HG03457 (cell line): ENCODE measurements around the gene PHACTR1.

Source experiments
- ATAC-seq: cut with Tn5 transposase; IDR thresholded peaks from one replicate; pipeline ENCODE4 v1.9.1; 2021; ENCODE audit warnings: moderate number of reproducible peaks; ENCODE audit not compliant: unreplicated experiment

The PHACTR1 gene

GRCh38 chr6:12976366-12976765 is 259.8 kb downstream of the PHACTR1 start:
- ATAC-seq = no peak

GRCh38 chr6:12977206-12977605 is 260.6 kb downstream of the PHACTR1 start:
- no peak for ATAC-seq

GRCh38 chr6:12977806-12978205 is 261.2 kb downstream of the PHACTR1 start:
- ATAC-seq = no peak

GRCh38 chr6:12980741-12981140 is 264.2 kb downstream of the PHACTR1 start:
- no peak for ATAC-seq

GRCh38 chr6:12984776-12985175 is 268.2 kb downstream of the PHACTR1 start:
- ATAC-seq = no peak

DNA sequence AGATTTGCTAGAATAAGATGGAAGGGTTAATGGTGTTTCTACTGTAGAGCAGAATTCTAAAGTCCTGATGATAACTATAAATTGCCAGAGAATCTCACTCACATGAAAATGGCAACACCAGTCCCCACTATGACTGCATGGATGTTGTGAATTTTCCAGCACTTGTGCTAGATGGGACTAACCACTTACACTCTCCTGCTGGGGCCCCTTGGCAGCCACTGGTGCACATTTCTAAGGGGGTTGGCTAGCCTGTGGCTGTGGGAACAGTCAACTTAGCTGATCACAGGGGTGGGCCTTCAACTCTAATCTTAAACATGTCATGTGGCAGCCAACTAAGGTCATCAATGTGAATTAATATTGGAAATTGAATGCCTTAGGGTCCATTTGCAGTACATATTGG is 271.2 kb downstream of the PHACTR1 start:
- no peak for ATAC-seq

DNA sequence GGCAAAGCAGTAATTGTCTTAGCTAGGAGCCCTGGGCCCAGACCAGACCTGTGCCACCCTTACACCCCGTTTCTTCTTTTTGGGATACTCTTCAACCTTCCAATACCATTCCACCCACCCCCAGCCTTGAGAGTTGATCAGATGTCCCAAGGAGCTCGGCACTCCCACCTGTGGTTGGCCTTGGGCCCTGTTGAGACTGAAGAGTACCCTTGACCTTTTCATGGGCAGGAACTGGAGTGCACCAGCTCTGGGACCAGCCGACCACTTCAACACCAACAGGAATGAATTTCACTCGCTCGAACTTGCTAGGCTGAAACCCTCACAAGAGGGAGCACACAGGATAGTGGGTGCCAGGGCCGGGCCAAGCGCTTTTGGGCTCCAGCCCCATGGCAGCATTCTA is 273.6 kb downstream of the PHACTR1 start:
- no peak for ATAC-seq

DNA sequence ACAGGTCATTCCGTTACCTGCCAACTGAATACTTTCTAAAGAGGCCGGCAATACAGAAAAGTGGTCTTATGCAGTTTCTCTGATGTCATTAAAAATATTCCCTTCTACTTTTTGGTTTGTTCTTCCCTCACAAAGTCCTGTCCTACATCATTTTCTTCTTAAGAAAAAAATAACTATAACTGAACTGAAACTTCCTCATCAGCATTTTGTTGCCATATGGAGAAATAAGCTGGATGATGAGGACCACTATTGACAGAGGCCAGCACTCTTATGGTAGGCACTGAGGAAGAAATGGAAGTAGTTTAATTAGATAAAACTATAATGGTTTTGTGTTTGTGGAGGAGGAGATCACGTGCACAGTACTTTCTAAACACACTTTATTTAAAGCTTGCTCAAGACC is 274.9 kb downstream of the PHACTR1 start:
- no peak for ATAC-seq

GRCh38 chr6:12992770-12993169 is 276.2 kb downstream of the PHACTR1 start:
- ATAC-seq = no peak

- ATAC-seq = no peak
These were observed 276.8 kb downstream of the PHACTR1 start for GRCh38 chr6:12993283-12993898.

GRCh38 chr6:12995419-12995818 is 278.9 kb downstream of the PHACTR1 start:
- ATAC-seq = no peak

DNA sequence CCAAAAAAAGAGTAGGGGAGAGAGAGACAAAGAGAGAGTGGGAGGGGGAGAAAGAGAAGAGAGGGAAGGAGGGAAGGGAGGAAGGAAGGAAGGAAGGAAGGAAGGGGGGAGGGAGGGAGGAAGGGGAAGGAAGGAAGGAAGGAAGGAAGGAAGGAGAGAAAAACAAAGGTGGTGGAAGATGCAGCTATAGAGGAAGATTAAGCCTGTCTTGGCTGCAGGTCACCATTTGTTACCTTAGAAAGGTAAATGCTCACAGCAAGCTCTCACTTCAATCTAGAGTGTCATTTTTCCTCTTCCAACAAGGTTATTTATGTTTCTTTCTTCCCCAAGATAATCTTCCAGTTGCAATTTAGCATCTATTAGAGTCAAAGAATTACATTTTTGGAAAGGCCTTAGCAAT is 284.0 kb downstream of the PHACTR1 start:
- ATAC-seq = no peak

DNA sequence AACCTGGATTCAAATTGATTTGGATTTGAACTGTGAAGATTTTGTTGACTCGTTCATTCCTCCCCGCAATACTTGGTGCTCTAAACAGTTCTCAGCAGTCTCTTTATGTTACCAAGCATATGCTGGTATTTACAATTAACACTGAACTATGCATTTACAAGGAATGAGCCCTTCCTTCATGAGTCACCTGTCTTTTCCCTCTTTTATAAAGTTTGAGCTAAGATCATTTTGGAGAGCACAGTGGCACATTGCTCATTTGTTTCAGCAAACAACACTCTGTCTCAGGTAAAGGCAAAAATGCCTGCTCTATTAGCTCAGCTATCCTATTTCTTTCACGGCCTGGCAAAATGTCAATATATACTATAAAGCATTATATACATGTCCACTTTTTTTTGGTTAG is 285.4 kb downstream of the PHACTR1 start:
- no peak for ATAC-seq

DNA sequence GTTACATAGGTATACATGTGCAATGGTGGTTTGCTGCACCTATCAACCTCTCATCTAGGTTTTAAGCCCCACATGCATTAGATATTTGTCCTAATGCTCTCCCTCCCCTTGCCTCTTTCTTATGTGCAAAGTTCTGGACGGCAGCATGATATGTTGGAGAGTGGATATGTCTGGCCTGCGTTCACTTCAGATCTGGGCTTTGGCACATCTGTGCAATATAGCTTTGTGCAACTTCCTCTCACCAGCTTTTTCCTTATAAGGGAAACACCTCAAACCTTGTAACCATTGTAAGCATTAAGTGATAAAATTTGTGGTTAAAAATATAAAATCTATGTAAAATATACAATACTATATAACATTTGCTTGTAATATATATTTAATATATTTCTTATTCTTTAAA is 288.0 kb downstream of the PHACTR1 start:
- no peak for ATAC-seq

DNA sequence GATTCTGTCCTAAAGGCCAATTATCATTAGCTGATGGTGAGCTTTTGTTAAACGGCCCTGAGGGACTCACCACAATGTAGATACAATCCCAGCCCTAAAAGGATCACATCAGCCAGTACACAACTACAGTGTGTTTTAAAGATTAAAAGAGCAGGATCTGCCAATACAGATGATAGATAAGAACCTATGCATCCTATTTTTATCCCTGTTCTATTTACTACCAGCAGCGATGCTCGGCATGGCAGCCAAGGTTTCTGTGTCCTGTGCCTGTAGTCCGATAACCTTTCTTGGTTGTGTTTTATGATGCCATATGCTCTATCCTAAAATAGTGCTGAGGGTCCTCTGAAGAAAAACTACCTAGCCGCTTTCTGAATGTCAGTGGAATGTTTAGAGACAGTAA is 289.4 kb downstream of the PHACTR1 start:
- no peak for ATAC-seq

- ATAC-seq = no peak
These were observed 290.2 kb downstream of the PHACTR1 start for GRCh38 chr6:13006578-13007300.

DNA sequence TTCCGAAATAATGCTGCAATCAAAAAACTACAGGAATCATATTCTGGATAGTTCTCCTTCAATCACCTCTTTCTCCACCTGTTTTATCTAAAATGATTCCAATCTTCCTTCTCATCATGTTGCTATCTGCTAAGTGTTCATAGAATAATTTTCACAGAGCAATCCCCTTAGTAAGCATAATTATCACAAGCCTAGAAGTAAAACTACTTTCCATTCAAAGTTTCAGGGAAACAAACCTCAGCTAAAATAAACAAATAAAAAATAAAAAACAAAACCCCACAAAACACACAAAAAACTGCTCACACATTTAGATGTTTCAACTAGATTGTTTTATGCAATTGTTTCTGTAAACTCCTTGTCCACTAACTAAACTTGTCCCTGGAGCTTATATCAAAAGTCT is 291.2 kb downstream of the PHACTR1 start:
- ATAC-seq = no peak

DNA sequence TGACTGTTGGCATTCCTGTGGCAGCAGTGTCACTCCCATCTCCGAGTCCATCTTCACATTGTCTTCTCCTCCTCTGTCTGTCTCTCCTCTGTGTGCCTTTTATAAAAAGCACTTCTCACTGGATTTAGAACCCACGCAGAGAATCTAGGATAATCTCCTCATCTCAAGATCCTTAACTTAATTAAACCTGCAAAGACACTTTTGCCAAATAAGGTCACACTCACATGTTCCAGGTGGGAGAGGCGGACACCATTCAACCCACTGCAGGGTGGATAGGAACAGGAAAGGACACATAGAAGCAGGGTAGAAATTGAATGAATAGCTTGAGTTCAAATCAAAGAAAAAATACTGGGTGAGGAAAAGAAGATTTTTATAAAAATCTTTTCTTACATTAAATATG is 292.5 kb downstream of the PHACTR1 start:
- no peak for ATAC-seq

DNA sequence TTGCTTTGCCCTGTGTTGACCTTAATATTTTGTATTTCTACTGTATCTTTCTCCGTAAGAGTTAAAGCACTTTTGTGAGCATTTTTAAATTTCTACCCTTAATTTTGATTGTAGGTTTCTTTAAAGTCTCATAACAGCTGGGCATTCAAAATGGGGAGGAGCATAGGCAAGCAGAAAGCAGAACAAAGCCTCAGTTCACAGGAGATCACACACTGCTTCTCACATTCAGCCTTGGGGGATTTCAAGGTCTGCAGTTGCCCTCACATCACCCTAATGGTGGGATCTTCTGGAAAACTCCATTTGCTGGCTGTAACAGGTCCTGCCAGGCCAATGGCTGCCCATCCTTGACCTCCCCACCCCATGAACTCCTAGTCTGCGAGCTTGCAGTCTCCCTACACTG is 292.9 kb downstream of the PHACTR1 start:
- ATAC-seq = no peak

DNA sequence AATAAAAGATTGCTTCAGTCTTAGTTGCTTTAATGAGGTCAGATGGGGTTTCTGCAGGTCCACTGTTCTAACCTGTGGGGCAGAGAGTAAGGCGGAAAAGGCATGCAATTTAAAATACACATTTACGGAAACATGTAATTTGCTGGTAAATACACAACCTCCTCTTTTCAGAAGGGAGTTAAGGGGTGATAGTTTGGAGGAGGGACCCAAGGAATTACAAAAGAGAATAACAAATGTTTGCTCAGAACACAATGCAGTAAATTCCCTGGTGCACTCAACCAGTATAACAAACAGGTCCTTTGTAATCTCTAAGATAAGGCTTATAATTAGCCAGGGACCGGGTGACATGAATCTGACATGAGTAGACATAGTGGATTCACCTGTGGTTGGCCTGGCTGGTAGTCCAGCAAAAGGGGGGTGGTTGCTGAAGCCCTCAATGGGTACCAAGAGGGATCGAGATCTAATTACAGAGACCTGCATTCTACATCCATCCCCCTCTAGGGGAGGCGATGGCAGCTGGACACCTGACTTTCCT is 295.1 kb downstream of the PHACTR1 start:
- ATAC-seq = no peak

DNA sequence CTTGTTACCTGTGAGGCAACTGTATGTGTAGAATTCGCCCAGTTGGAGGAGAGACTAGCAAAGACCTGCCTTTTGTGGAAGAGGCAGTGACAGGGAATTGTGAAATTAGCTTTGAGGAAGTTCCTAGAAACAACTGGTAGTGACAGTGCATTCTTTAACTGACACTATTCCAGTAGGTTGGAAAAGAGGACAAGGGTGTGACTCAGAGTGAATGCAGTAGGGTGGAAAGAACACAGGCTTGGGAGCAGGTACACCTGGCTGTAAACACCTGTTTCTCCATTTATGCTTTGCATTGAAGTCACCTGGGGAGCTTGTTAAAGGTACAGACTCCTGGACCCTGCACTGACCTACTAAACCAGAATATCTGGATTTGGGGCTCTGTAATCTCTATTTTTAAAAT is 295.7 kb downstream of the PHACTR1 start:
- no peak for ATAC-seq

DNA sequence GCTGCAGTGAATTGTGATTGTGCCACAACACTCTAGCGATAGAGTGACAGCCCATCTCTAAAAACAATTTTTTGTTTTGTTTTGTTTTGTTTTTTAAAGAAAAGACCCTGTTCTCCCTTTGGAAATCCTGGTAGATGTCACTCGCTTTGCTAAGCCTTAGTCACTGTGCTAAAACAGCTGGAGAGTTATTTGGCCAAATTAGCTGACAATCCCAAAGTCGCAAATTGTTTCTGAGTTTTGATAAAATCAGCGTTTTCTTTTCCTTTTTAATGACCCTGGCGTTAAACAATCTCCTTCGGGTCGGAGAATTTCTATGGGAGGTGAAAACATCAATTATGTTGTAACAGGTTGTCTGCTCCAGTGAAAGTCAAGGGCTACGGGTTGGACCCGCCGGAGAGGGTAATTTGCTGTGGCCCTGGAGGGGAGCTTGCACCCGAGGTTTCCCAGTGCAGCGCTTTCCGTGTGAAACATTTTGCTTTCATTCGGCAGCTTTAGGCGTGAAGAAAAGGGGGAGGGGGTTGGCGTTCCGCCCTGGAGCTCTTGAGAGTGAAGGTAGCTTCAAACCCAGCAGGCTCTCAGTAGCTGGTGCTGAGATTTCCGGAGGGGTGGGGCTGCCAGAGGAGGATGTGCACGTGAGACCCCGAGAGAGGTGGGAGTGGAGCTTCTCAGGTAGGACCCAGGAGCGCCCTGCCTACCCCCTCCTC is 296.6 kb downstream of the PHACTR1 start:
- no peak for ATAC-seq
